Right ventricle myocardium superior (tissue), 1 donor: ENCODE results near the gene IWS1. TPM values are rescaled to one million over a fixed set of nuclear protein-coding genes. Genes with fewer than 3 reads are reported as not detected.
"Not testable (repeated sequence)": the region's sequence is repeated elsewhere in the genome, so short reads cannot be mapped to it uniquely, and the experiment has no call there.

Experiments
- ATAC-seq: fragments of 200-7000 bp; cut with Tn5 transposase; one replicate; pipeline ENCODE4 v1.9.1; 2020; ENCODE audit warnings: mild to moderate bottlenecking; ENCODE audit not compliant: poor library complexity
- DNase-seq: peaks from one replicate; pipeline ENCODE4 v3.0.0-alpha.2; 2020
- intact Hi-C: fragments of 100-400 bp; cut with DNase I; formaldehyde crosslinking; loops from one replicate; pipeline ENCODE4 v1.11.2; 2022
- total RNA-seq: library from RNA; stranded (reverse); fragmentation: NEBNext Ultra II Directional; extraction: Animal tissue kit (Norgen Biotek cat#: 25700); gene quantifications from one replicate; pipeline ENCODE4 v1.2.1, GENCODE V29; 2021
- donor health status: DM: no; HTN: yes; CAD: no; lungs with severe emphysema.

The IWS1 gene
- total RNA-seq, 1 donor from 2014 or later, result 57.7 TPM

DNA sequence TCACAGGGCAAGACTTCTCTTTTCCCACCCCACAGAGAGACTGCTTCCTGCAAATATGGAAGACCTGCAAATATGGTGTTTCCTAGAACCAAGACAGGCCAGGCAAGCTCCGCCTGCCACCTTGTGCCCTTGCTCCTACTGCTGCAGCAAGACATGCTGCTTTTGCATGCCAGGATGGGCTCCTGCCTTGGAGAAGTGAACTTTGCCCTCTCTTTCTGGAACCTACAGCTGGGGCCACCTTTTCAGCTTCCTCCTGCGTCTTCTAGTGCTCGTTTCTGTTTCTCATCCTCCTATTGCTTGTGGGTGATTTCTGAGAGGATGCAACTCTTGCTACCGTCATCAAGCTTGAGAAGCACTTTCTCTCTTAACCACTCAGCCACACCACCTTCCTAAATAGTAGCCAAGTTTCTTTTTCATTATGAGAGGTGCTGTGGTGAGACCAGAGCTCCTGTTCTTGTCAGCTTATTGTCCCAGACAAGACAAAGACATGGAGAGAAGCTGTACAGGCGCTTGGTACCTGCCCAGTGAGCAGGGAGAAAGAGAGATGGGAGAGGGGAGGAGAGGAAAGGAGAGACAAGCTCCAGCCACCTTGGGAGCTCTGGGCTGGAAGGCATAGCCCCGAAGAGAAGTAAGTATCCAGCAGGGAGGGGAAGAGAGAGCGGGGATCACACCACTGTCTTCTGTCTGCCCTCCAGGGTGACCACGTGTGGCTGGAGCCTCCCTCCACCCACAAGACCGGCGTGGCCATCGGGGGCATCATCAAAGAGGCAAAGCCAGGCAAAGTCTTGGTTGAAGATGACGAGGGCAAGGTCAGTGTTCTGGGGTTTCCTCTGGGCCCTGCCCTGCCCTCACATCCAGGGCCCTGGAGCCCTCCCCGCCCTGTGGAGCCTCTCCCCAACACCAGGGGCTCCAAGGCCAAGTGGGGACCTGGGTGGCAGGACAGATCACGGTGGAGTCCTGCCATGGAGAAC lies 37.5 kb upstream of the IWS1 start:
- intact Hi-C loops, result no loop called here
- no peak for DNase-seq
- ATAC-seq, result no peak

DNA sequence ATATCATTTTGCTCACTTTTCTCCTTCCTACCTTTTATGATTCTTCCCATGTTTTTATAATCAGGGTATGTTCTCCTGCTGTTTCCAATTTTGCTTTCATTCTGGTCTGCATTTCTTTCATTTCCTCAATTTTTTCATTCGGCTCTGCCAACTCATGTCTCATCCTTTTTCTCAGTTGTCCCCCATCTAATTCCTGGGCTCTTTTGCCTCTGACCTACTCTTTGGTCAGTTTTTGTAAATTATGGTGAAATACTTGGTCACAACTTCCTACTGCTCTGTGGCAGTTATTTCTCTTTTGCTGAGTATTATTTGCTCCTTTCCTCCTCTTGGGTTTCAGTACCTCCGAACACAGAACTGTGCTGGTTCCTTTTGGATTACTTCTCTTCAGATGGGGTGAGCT lies 36.6 kb upstream of the IWS1 start:
- DNase-seq (no peak), ATAC-seq (no peak)
- intact Hi-C loops, result no loop called here

- intact Hi-C loops, result no loop called here
- no peak for ATAC-seq
- no peak for DNase-seq
These were observed 35.1 kb upstream of the IWS1 start for GRCh38 chr2:127561371-127561770.

DNA sequence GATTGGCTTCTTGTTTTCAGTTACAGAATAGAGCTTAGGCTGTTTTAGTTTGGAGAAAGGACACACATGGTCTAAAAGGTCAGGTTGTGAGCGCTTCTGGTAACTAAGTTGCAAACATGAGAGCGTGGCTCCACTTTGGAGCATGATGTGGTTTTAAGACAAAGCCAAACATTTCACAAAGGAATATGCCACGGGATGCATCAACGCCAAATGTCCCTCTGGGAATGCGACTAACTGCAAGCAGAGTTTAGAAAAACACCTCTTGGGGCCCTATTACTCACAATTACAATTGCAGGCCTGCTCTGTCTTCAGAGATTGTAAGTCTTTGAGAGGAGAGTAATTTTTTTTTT lies 34.6 kb upstream of the IWS1 start:
- DNase-seq (no peak), ATAC-seq (no peak)
- intact Hi-C loops, result no loop called here

- no peak for ATAC-seq
- intact Hi-C loops, result no loop called here
- DNase-seq, result no peak
These were observed 34.1 kb upstream of the IWS1 start for GRCh38 chr2:127560201-127560930.

DNA sequence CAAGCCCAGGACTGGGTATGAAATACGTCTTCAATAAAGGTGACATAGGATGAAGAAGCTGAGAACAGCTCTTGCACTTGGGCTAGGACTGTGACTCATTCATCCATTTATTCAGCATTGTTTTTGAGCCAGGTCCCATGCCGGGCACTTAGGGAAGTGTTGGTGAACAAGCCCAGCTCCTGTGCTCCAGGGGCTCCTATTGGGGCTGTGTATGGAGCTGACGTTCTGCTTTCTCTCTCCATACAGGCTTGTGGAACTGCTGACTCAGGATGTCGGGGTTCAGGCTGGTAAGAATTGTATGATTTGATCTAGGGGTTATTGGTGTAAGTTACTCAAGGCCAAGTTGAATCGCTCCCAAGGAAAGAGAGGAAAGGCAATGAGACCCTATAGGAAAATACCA lies 33.2 kb upstream of the IWS1 start:
- ATAC-seq, result no peak
- DNase-seq, result no peak
- intact Hi-C loops, result no loop called here

DNA sequence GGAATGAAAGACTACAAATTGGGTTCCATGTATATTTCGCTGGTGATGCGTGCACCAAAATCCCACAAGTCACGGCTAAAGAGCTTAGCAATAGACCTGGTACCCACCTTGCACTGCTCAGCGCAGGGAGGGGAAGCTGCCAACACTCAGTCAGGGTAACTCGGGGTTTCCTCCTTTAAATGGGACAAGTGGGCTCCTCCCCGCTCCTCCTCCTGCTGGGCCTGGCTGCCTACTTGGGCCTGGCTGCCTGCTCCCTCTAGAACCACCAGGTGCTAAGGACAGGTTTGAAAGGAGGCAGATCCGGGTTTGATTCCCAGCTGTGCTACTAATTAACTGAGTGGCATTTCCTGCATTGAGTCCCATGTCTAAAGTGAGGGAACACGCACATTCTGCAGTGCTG lies 32.6 kb upstream of the IWS1 start:
- DNase-seq (no peak), ATAC-seq (no peak)
- intact Hi-C loops, result no loop called here

- no peak for ATAC-seq
- DNase-seq, result no peak
- intact Hi-C loops, result no loop called here
These were observed 26.6 kb upstream of the IWS1 start for GRCh38 chr2:127552846-127553245.

DNA sequence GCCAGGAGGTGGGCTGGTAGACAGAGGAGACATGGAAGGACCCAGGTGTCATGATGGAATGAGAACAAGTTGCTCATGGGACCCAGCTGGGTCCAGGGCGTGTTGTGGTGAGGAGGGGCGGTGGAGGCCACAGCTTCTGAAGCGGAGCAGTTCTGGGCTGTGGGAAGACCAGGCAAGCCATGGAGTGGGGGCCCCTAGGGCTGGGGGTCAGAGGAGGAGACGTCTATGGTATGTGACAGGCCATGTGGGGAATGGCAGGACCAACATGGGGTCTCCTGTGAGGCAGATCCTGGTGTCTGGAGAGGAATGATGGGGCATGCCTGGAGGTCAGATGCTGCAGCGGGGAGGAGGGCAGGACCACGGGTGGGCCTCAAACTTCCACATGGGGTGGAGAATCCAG lies 26.0 kb upstream of the IWS1 start:
- DNase-seq (no peak), ATAC-seq (no peak)
- intact Hi-C loops, result no loop called here

GRCh38 chr2:127551221-127551930 lies 25.1 kb upstream of the IWS1 start:
- no peak for ATAC-seq
- intact Hi-C loops, result no loop called here
- DNase-seq, result no peak

GRCh38 chr2:127546797-127547196 lies 20.5 kb upstream of the IWS1 start:
- intact Hi-C loops, result no loop called here
- DNase-seq (no peak), ATAC-seq (no peak)

GRCh38 chr2:127545796-127546195 lies 19.5 kb upstream of the IWS1 start:
- DNase-seq (no peak), ATAC-seq (no peak)
- intact Hi-C loops, result no loop called here

DNA sequence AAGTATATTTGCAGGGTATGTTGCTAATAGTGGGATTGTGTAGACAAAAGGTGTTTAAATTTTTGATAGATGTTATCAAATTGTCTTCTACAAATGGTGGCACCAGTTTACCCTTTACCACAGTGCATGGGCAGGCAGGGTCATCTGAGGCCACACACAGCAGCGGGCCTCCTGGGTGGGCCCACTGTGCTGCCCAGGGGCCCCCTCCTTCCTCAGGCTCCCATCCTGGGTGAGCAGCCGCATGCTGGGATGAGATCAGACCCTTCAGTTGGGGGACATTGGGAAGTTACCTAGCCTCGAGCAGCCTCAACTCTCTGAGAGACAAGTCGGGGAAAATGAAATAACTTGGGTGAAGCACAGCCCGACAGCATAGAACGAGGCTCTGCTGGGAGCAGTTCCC lies 18.9 kb upstream of the IWS1 start:
- intact Hi-C loops, result no loop called here

DNA sequence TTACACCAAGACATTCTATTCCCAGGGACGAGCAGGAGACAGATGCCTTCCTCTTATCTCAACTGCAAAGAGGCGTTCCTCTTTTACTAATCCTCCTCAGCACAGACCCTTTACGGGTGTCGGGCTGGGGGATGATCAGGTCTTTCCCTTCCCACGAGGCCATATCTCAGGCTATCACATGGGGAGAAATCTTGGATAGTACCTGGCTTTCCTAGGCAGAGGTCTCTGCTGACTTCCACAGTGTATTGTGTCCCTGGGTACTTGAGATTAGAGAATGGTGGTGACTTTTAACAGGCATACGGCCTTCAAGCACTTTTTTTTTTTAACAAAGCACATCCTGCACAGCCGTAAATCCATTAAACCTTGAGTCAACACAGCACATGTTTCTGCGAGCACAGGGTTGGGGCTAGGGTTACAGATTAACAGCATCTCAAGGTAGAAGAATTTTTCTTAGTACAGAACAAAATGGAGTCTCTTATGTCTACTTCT lies 16.8 kb upstream of the IWS1 start:
- DNase-seq, ATAC-seq, intact Hi-C loops: not testable (repeated sequence)

More for the DNA sequence above, 18.9 kb upstream of the IWS1 start:
- no peak for ATAC-seq
- DNase-seq, result no peak

- intact Hi-C loops, result no loop called here
- ATAC-seq, result no peak
- DNase-seq, result no peak
These were observed 15.9 kb upstream of the IWS1 start for GRCh38 chr2:127542231-127542630.

DNA sequence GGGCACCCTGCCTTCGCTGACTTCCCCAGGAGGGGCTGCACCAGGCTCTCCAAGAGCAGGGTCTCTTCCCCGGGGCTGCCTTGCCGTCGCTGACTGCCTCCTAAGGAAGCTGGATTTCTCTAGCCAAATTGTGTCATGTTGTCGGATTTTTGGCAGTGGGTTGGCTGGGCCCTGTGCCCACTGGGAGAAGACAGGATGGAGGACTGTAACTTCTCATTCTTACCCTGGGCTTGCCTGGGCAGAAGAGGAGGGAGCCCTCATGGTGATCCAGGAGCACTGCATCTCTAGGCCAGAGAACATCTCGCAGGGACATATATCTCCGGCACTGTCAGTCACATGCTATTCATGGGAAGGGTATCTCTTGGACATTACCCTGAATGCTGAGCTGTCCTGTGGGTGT lies 15.5 kb upstream of the IWS1 start:
- ATAC-seq (no peak), DNase-seq (no peak)
- intact Hi-C loops, result no loop called here

- intact Hi-C loops, result no loop called here
- no peak for ATAC-seq
- no peak for DNase-seq
These were observed 11.4 kb upstream of the IWS1 start for GRCh38 chr2:127537644-127538043.

- intact Hi-C loops, result no loop called here
- ATAC-seq (no peak), DNase-seq (no peak)
These were observed 10.6 kb upstream of the IWS1 start for GRCh38 chr2:127536707-127537541.

GRCh38 chr2:127535918-127536317 lies 9.6 kb upstream of the IWS1 start:
- no peak for ATAC-seq
- intact Hi-C loops, result no loop called here
- no peak for DNase-seq
